K562 (cell line): ENCODE measurements around the gene AIPL1. TPM values are rescaled to one million over a fixed set of nuclear protein-coding genes. Genes with fewer than 3 reads are reported as not detected.

Experiments used
- ATAC-seq: fragments of 200-7000 bp; cut with Tn5 transposase; 3 replicates; pipeline ENCODE4 v1.9.1; 2020; ENCODE audit warnings: moderate library complexity
- BruUV-seq: library from RNA; stranded (reverse); fragments of 400-500 nt; replicated peaks from 2 replicates; lab custom pipeline; 2021; lab: Mats Ljungman, UMichigan
- CTCF ChIA-PET: fragments of 300-600 bp; formaldehyde crosslinking; extraction: SDS; loops from one replicate; lab custom pipeline; 2021; ENCODE audit warnings: low intra/inter-chr PET ratio; lab: Yijun Ruan, JAX
- POLR2A ChIA-PET: fragments of 300-600, 350-650 bp; sonication (Branson Sonifier 250); formaldehyde crosslinking; extraction: SDS; loops from one replicate; lab custom pipeline; 2021; ENCODE audit warnings: antibody characterized with exemption, inconsistent platforms; lab: Yijun Ruan, JAX
- DNase-seq, 4 experiments: peaks; one replicate each; pipeline versions ENCODE4 v3.0.0 to v3.0.0-alpha.2; 2011 to 2018; ENCODE audit warnings: low spot score in 3 of 4, mixed read lengths in 3 of 4; ENCODE audit errors: extremely low read depth in 1 of 4
- FAIRE-seq: peaks from 2 replicates; lab custom pipeline; 2011; peaks lifted over from hg19 to GRCh38; lab: Jason Lieb, UNC
- H2AFZ ChIP-seq: 2 replicates; pipeline ENCODE4 v1.6.0; 2011; ENCODE audit warnings: low read depth, low read length, control low read depth, inconsistent platforms
- H3K27ac ChIP-seq: fragments of 200-600 bp; 3 replicates; pipeline ENCODE4 v1.8.0; 2011; ENCODE audit warnings: low read depth, mild to moderate bottlenecking, control low read depth, inconsistent platforms, low read length, moderate library complexity, mixed read lengths; ENCODE audit errors: extremely low read depth
- H3K27me3 ChIP-seq, 2 experiments: fragments of 300-600 bp in 1 of 2; 2 replicates in 1 of 2; 3 replicates in 1 of 2; pipeline versions ENCODE4 v1.6.0 to v1.8.0; 2011; ENCODE audit warnings: inconsistent platforms in 2 of 2, low read length in 2 of 2, mild to moderate bottlenecking in 1 of 2, mixed read lengths in 1 of 2, moderate library complexity in 1 of 2; ENCODE audit not compliant: control insufficient read depth in 2 of 2, insufficient read depth in 2 of 2
- H3K36me3 ChIP-seq: fragments of 300-600 bp; 3 replicates; pipeline ENCODE4 v1.8.0; 2011; ENCODE audit warnings: mild to moderate bottlenecking, low read length, inconsistent platforms; ENCODE audit not compliant: control insufficient read depth, insufficient read depth
- H3K4me1 ChIP-seq, 2 experiments: fragments of 200-600 bp in 1 of 2; replicated peaks in 1 of 2; 2 replicates in 1 of 2; 3 replicates in 1 of 2; pipeline versions ENCODE4 v1.5.1 to v1.8.0; 2011; ENCODE audit warnings: inconsistent platforms in 2 of 2, low read length in 2 of 2, mild to moderate bottlenecking in 1 of 2, mixed read lengths in 1 of 2, moderate library complexity in 1 of 2; ENCODE audit not compliant: control insufficient read depth in 2 of 2, insufficient read depth in 2 of 2
- H3K4me2 ChIP-seq: 2 replicates; pipeline ENCODE4 v1.6.1; 2011; ENCODE audit warnings: low read length, control low read depth, inconsistent platforms, mixed read lengths; ENCODE audit not compliant: insufficient read depth
- H3K4me3 ChIP-seq: fragments of 200-600 bp; sonication (generic), shearing (Covaris generic); 2 replicates; pipeline ENCODE4 v1.5.1; 2016; ENCODE audit warnings: control low read depth, inconsistent platforms
- H3K79me2 ChIP-seq: fragments of 200-600 bp; 3 replicates; pipeline ENCODE4 v1.8.0; 2011; ENCODE audit warnings: low read length, inconsistent platforms; ENCODE audit not compliant: control insufficient read depth, insufficient read depth
- H3K9ac ChIP-seq, 2 experiments: 2 replicates each; pipeline versions ENCODE4 v1.6.0 to v1.6.1; 2011; ENCODE audit warnings: low read depth in 2 of 2, low read length in 2 of 2, control low read depth in 1 of 2, inconsistent platforms in 1 of 2, mild to moderate bottlenecking in 1 of 2, mixed read lengths in 1 of 2; ENCODE audit not compliant: insufficient read depth in 1 of 2
- H3K9me1 ChIP-seq: one replicate; pipeline ENCODE4 v1.6.0; 2011; ENCODE audit warnings: inconsistent platforms, mild to moderate bottlenecking, low read length, moderate library complexity; ENCODE audit not compliant: control insufficient read depth, insufficient read depth
- H3K9me3 ChIP-seq: replicated peaks from 2 replicates; pipeline ENCODE4 v1.5.1; 2011; ENCODE audit warnings: low read depth, low read length, inconsistent platforms; ENCODE audit not compliant: control insufficient read depth, insufficient read depth
- H4K20me1 ChIP-seq: replicated peaks from 2 replicates; pipeline ENCODE4 v1.6.1; 2011; ENCODE audit warnings: low read length, inconsistent platforms, mixed read lengths; ENCODE audit not compliant: control insufficient read depth, insufficient read depth
- ILF3 ChIP-seq: fragments of 450-650 bp; IDR thresholded peaks from 2 replicates; pipeline ENCODE4 v1.6.1; 2018; ENCODE audit warnings: antibody characterized with exemption, mild to moderate bottlenecking, moderate library complexity, borderline replicate concordance
- L3MBTL2 ChIP-seq: fragments of 450-650 bp; IDR thresholded peaks from 2 replicates; pipeline ENCODE4 v1.6.1; 2016; ENCODE audit warnings: mild to moderate bottlenecking, moderate library complexity
- MBD2 ChIP-seq: sonication (generic); IDR thresholded peaks from 2 replicates; pipeline ENCODE4 v1.6.1; 2016; ENCODE audit warnings: low read depth, borderline replicate concordance
- MLLT1 ChIP-seq, 2 experiments: fragments of 450-650 bp; IDR thresholded peaks; 2 replicates each; pipeline ENCODE4 v1.6.1; 2016
- NCOR1 ChIP-seq: fragments of 450-650 bp; IDR thresholded peaks from 2 replicates; pipeline ENCODE4 v1.6.1; 2016; ENCODE audit warnings: mild to moderate bottlenecking, moderate library complexity
- RFX1 ChIP-seq: fragments of 450-650 bp; IDR thresholded peaks from 2 replicates; pipeline ENCODE4 v1.6.1; 2016; ENCODE audit warnings: mild to moderate bottlenecking, moderate library complexity
- RREB1 ChIP-seq: fragments of 250-450 bp; sonication (Bioruptor Pico); IDR thresholded peaks from 2 replicates; pipeline ENCODE4 v1.4.0; 2020
- WHSC1 ChIP-seq: IDR thresholded peaks from one replicate; pipeline ENCODE4 v1.6.1; 2012; ENCODE audit warnings: low read length, control low read depth, inconsistent platforms
- ZFP30 ChIP-seq: fragments of 250-450 bp; sonication (Bioruptor Pico); IDR thresholded peaks from 2 replicates; pipeline ENCODE4 v1.8.0; 2022; ENCODE audit warnings: moderate library complexity, mild to moderate bottlenecking, inconsistent platforms, borderline replicate concordance
- WGBS: fragments of 100-300 bp; shearing (Covaris generic); methylation state at CpG from one replicate; pipeline ENCODE4 v1.1.6; 2016; ENCODE audit warnings: low coverage, mixed read lengths; ENCODE audit not compliant: insufficient coverage; ENCODE audit errors: missing lambda C conversion rate; 5-methylcytosine and 5-hydroxymethylcytosine counted together
- in situ Hi-C: fragments of 300-500 bp; cut with MboI; formaldehyde crosslinking; loops from 4 replicates; pipeline ENCODE4 v1.15.0; 2018; ENCODE audit warnings: inconsistent platforms, mixed read lengths
- intact Hi-C: fragments of 100-400 bp; cut with micrococcal nuclease; formaldehyde crosslinking; loops from 2 replicates; pipeline ENCODE4 v1.14.2; 2022
- polyA plus RNA-seq, 8 experiments: library from polyadenylated mRNA; depleted of rRNA in 4 of 8; stranded (reverse) in 5 of 8; unstranded in 3 of 8; fragments of >200 nt; fragmentation: Nextera tagmentation in 2 of 8; fragmentation: Illumina TruSeq in 1 of 8; extraction: Ambion mirVana in 2 of 8; extraction: Trizol in 1 of 8; gene quantifications; 2 replicates each; pipeline versions ENCODE4 v1.2.1 to v1.2.3, GENCODE V29; 2011 to 2014; ENCODE audit warnings: inconsistent platforms in 1 of 8, missing spikeins in 1 of 8
- total RNA-seq, 7 experiments: library from RNA; depleted of rRNA in 6 of 7; stranded (reverse); fragments of >200 nt in 6 of 7; fragmentation: Illumina TruSeq in 2 of 7; extraction: Trizol in 2 of 7; gene quantifications; 2 replicates each; pipeline versions ENCODE4 v1.2.1 to v1.2.3, GENCODE V29; 2011 to 2021; ENCODE audit warnings: low replicate concordance in 1 of 7

The AIPL1 gene
- total and polyA plus RNA-seq, 9 of the 15 experiments (the other 6 are each of a cell fraction or from before 2014, with no cell fraction given): not detected

DNA sequence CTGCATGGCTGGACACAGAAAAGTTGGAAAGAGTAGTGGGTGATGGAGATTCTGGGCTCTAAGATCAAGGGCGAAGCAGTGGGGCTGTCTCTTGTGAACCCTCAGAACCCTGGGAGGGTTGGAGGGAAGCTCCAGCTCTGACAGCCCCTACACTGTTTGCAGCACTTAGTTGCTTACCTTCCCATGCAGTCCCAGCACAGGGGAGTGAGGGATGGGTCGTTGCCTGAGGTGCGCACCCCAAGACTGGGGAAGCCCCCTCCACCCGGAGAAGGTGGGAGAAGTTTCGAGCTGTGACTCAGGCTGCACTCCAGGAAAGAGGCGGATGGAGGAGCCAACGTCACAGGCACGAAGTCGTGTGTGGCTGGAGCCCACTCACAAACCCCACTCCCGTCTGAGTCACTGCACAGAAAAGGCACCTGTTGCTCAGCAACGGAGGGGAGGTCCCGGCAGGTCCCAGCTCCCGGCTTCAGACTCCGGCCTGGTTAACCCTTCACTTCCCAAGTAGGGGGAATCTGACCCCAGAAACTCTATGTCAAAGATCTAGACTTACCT is 60.1 kb downstream of the AIPL1 start:
- WGBS: 0% methylated on average over 14 of the region's 14 CpGs
- H3K4me3 ChIP-seq: no peak overlapping the region
- H4K20me1 ChIP-seq: no peaks in the 10 kb centered on the region
- DNase-seq (peak in 3 of 4 experiments; percentile 8 to 11 (median 9)), ATAC-seq (no peak), FAIRE-seq (no peak)
- H3K9me1 ChIP-seq: no peaks in the 10 kb centered on the region
- no peaks in the 10 kb centered on the region for H3K36me3 ChIP-seq
- H3K9me3 ChIP-seq: no peaks in the 10 kb centered on the region
- BruUV-seq: no TSS peak
- H2AFZ ChIP-seq: no peak overlapping the region
- no peaks in the 10 kb centered on the region for H3K79me2 ChIP-seq
- no peak overlapping the region for H3K4me2 ChIP-seq
- CTCF ChIA-PET: no interaction called here
- intact Hi-C loops (no loop called here), in situ Hi-C loops (no loop called here)
- POLR2A ChIA-PET: interaction anchor here (1.1 kb wide), 1 partner anchor 17 kb away, joined by 3 read pairs; no protein-coding TSS in a partner anchor
- H3K4me1 ChIP-seq: no peaks in the 10 kb centered on the region
- no peak overlapping the region for H3K27ac ChIP-seq
- H3K9ac ChIP-seq: no peak overlapping the region
- TF ChIP-seq RFX1 (peak; percentile 27; the same call in 1 of the 2 replicates), WHSC1 (no peak)
- no peaks in the 10 kb centered on the region for H3K27me3 ChIP-seq

DNA sequence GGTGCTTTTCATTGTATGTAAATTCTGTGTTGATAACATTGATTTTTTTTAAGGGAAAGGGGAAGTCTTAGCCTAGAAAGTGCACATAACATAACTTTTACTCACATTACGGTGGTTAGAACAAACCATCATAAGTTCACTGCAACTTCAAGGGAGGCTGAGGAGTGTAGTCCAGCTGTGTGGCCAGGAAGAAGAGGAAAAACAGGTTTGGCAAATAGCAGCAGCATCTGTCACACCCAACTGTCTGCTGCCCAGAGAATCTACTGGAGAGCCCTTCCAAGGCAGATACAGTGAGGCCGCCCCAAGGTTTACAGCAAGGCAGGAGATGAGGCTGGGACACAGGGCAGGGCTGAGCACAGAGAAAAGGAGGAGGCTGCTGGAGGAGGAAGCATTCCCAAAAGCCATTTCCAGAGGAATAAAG is 60.6 kb downstream of the AIPL1 start:
- FAIRE-seq: no peak
- Histone ChIP-seq H2AFZ (no peak overlapping the region), H3K9me1 (no peaks in the 10 kb centered on the region), H4K20me1 (no peaks in the 10 kb centered on the region), H3K9me3 (no peaks in the 10 kb centered on the region), H3K27me3 (no peaks in the 10 kb centered on the region), H3K27ac (no peak overlapping the region), H3K79me2 (no peaks in the 10 kb centered on the region), H3K4me1 (no peaks in the 10 kb centered on the region), H3K4me3 (no peak overlapping the region), H3K9ac (no peak overlapping the region), H3K36me3 (no peaks in the 10 kb centered on the region), H3K4me2 (no peak overlapping the region)
- DNase-seq: no peak
- ChIA-PET POLR2A (interaction anchor here (0.6 to 1.1 kb wide), 2 partner anchors 17 to 27 kb away, joined by 3 read pairs; no protein-coding TSS in a partner anchor), CTCF (no interaction called here)
- in situ Hi-C loops (no loop called here), intact Hi-C loops (no loop called here)
- no TSS peak for BruUV-seq
- WGBS: 0% methylated on average over 2 of the region's 2 CpGs
- no peak for ATAC-seq
- TF ChIP-seq MLLT1 (IDR thresholded peaks at IDR 0.05): no peak
- no peak for TF ChIP-seq ZFP30 (CRISPR knock-in tag)
- no peak for TF ChIP-seq ILF3
- no peak for TF ChIP-seq NCOR1
- TF ChIP-seq RREB1 (CRISPR knock-in tag): no peak
- no peak for TF ChIP-seq MBD2
- TF ChIP-seq L3MBTL2: no peak
